ENCODE measurements around the gene USP4.
"Not testable (repeated sequence)": the region's sequence is repeated elsewhere in the genome, so short reads cannot be mapped to it uniquely, and the experiment has no call there.

DNA sequence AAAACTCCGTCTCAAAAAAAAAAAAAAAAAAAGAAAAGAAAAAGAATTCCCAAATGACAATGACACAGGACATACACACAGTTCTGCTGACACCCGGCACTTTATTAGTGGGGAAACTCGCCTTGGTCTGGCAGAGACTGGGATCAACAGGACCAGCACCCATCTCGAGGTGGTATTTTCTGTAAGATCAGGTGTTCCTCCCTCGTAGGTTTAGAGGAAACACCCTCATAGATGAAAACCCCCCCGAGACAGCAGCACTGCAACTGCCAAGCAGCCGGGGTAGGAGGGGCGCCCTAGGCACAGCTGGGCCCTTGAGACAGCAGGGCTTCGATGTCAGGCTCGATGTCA lies 17.2 kb upstream of the USP4 start:
- TF ChIP-seq, protein P1, sequence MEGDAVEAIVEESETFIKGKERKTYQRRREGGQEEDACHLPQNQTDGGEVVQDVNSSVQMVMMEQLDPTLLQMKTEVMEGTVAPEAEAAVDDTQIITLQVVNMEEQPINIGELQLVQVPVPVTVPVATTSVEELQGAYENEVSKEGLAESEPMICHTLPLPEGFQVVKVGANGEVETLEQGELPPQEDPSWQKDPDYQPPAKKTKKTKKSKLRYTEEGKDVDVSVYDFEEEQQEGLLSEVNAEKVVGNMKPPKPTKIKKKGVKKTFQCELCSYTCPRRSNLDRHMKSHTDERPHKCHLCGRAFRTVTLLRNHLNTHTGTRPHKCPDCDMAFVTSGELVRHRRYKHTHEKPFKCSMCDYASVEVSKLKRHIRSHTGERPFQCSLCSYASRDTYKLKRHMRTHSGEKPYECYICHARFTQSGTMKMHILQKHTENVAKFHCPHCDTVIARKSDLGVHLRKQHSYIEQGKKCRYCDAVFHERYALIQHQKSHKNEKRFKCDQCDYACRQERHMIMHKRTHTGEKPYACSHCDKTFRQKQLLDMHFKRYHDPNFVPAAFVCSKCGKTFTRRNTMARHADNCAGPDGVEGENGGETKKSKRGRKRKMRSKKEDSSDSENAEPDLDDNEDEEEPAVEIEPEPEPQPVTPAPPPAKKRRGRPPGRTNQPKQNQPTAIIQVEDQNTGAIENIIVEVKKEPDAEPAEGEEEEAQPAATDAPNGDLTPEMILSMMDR (IDR thresholded peaks at IDR 0.05; ENCODE audit: poor library complexity) = not testable (repeated sequence)
- TF ChIP-seq EZH2 (IDR thresholded peaks at IDR 0.05; ENCODE audit: borderline replicate concordance) = not testable (repeated sequence)
